GM23248 (cell line): ENCODE measurements around the gene POMP.

Experiments
- EZH2 ChIP-seq: fragments of 200-600 bp; sonication (generic); IDR thresholded peaks from 2 replicates; pipeline ENCODE4 v1.6.1; 2018; ENCODE audit warnings: antibody characterized with exemption, mild to moderate bottlenecking; ENCODE audit not compliant: insufficient read depth, poor library complexity, severe bottlenecking
- EZH2phosphoT487 ChIP-seq: fragments of 200-600 bp; sonication (generic); IDR thresholded peaks from 2 replicates; pipeline ENCODE4 v1.6.1; 2018; ENCODE audit warnings: antibody characterized with exemption, moderate library complexity, mild to moderate bottlenecking, low read depth; ENCODE audit not compliant: insufficient read depth

- TF ChIP-seq EZH2, result no peak
- no peak for TF ChIP-seq EZH2phosphoT487
These were observed 969 bp upstream of the POMP start for GRCh38 chr13:28657784-28658538.
